Measurements from ENCODE around the gene ORMDL1.

GRCh38 chr2:189799531-189799930 is 15.4 kb upstream of the ORMDL1 start:
- TF ChIP-seq POLR2A (IDR thresholded peaks at IDR 0.05; ENCODE audit: extremely low read depth, insufficient read length) (no peak), CTCF (IDR thresholded peaks at IDR 0.05; ENCODE audit: low read depth, low read length) (no peak)

Data from NB4 (cell line).